Testis (tissue), 3 donors: ENCODE results near the gene TAF5L. TPM values are rescaled to one million over a fixed set of nuclear protein-coding genes. Genes with fewer than 3 reads are reported as not detected.

Source experiments
- DNase-seq: peaks from one replicate; pipeline ENCODE4 v3.0.0-alpha.2; 2019
- H3K27ac ChIP-seq, 2 donors: fragments of 200-600 bp; sonication (generic); one replicate each; pipeline ENCODE4 v1.5.1; 2019
- H3K27me3 ChIP-seq: fragments of 200-600 bp; sonication (generic); one replicate; pipeline ENCODE4 v1.5.1; 2019
- H3K36me3 ChIP-seq: fragments of 200-600 bp; sonication (generic); one replicate; pipeline ENCODE4 v1.5.1; 2017; ENCODE audit warnings: low read depth; ENCODE audit errors: missing control alignments
- H3K4me1 ChIP-seq: fragments of 200-600 bp; sonication (generic); one replicate; pipeline ENCODE4 v1.5.1; 2019
- H3K4me3 ChIP-seq, 2 donors: fragments of 200-600 bp; sonication (generic); one replicate each; pipeline ENCODE4 v1.5.1; 2017 to 2019
- H3K9me3 ChIP-seq: fragments of 200-600 bp; sonication (generic); one replicate; pipeline ENCODE4 v1.5.1; 2017
- POLR2A ChIP-seq: fragments of 450-650 bp; IDR thresholded peaks from one replicate; pipeline ENCODE4 v1.6.1; 2017; ENCODE audit warnings: antibody characterized with exemption, mild to moderate bottlenecking, moderate library complexity
- WGBS, 2 donors: methylation state at CpG; one replicate each; pipeline ENCODE4 v1.1.5; 2018; 5-methylcytosine and 5-hydroxymethylcytosine counted together
- intact Hi-C: fragments of 100-400 bp; cut with DNase I; formaldehyde crosslinking; loops from one replicate; pipeline ENCODE4 v1.15.1; 2023; ENCODE audit warnings: low total_unique reads
- polyA plus RNA-seq: library from polyadenylated mRNA; stranded (reverse); fragments of 350-450 nt; fragmentation: Illumina TruSeq; extraction: RNeasy Lipid Tissue Mini Kit (QIAGEN cat#74804); gene quantifications from one replicate; pipeline ENCODE4 v1.2.3, GENCODE V29; 2014; ENCODE audit warnings: low read depth, low replicate concordance; ENCODE audit not compliant: insufficient read depth
- total RNA-seq, 2 donors: library from RNA; depleted of rRNA; stranded (reverse); fragments of >200 nt; gene quantifications; one replicate each; pipeline ENCODE4 v1.2.3, GENCODE V29; 2016
- TF ChIP-seq, protein P1 (sequence below), 3 experiments: fragments of 450-650 bp in 2 of 3; fragments of 200-600 bp in 1 of 3; sonication (generic) in 1 of 3; IDR thresholded peaks; one replicate each; pipeline ENCODE4 v1.5.1; 2016 to 2019; ENCODE audit warnings: antibody characterized with exemption in 3 of 3, mild to moderate bottlenecking in 2 of 3, moderate library complexity in 1 of 3

TAF5L gene
- total and polyA plus RNA-seq, 3 donors from 2014 or later, result 12.8 to 24.6 (median 18.4) TPM

DNA sequence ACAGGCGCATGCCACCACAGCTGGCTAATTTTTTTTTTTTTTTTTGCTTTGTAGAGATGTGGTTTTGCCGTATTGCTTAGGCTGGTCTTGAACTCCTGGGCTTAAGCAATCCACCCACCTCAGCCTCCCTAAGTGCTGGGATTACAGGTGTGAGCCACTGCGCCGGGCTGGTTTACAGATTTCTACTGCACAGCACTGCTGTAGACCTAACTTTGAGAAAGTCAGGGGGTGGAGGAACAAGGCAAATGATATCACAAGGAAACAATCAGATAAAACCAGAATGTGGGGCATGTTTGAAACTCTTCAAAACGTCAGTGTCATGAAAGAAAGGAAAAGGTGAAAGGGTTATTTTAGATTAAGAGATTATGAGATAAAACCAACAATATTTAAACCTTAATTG is 45.4 kb upstream of the TAF5L start:
- TF ChIP-seq POLR2A, result no peak
- TF ChIP-seq, protein P1, sequence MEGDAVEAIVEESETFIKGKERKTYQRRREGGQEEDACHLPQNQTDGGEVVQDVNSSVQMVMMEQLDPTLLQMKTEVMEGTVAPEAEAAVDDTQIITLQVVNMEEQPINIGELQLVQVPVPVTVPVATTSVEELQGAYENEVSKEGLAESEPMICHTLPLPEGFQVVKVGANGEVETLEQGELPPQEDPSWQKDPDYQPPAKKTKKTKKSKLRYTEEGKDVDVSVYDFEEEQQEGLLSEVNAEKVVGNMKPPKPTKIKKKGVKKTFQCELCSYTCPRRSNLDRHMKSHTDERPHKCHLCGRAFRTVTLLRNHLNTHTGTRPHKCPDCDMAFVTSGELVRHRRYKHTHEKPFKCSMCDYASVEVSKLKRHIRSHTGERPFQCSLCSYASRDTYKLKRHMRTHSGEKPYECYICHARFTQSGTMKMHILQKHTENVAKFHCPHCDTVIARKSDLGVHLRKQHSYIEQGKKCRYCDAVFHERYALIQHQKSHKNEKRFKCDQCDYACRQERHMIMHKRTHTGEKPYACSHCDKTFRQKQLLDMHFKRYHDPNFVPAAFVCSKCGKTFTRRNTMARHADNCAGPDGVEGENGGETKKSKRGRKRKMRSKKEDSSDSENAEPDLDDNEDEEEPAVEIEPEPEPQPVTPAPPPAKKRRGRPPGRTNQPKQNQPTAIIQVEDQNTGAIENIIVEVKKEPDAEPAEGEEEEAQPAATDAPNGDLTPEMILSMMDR (IDR thresholded peaks at IDR 0.05), result no peak
- intact Hi-C loops, result no loop called here
- no peaks in the 10 kb centered on the region for H3K36me3 ChIP-seq
- peaks cover 4% of the 10 kb centered on the region for H3K4me1 ChIP-seq
- no peaks in the 10 kb centered on the region for H3K9me3 ChIP-seq
- no peak overlapping the region for H3K4me3 ChIP-seq
- 79 to 84% methylated on average over 5 of the region's 5 CpGs for WGBS, 2 donors
- no peak overlapping the region for H3K27ac ChIP-seq
- H3K27me3 ChIP-seq, result no peaks in the 10 kb centered on the region
- no peak for DNase-seq

DNA sequence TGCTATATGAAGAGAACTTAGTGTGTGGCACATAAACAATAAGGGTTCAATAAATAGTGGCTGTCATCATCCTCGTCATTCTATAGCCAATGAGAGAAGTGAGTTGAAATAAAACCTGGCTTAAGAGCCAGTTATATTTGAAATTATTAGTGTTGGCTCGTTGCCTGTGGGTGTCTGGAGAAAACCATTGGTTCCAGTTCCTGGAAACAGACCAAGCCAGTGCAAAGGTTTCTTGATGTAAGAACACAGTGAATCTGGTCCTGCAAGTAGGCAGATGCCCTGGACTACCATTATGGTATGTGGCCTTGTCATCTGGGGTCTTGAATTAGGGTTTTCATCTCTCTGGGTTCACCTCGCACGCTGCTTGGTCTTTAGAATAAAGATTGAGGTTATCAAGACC is 43.4 kb upstream of the TAF5L start:
- H3K36me3 ChIP-seq, result no peaks in the 10 kb centered on the region
- no peaks in the 10 kb centered on the region for H3K27me3 ChIP-seq
- H3K27ac ChIP-seq, result no peak overlapping the region
- no peaks in the 10 kb centered on the region for H3K9me3 ChIP-seq
- TF ChIP-seq POLR2A, result no peak
- TF ChIP-seq, protein P1 (IDR thresholded peaks at IDR 0.05), result no peak
- DNase-seq, result no peak
- 66 to 82% methylated on average over 4 of the region's 4 CpGs for WGBS, 2 donors
- H3K4me1 ChIP-seq, result peaks cover 6% of the 10 kb centered on the region
- intact Hi-C loops, result no loop called here
- H3K4me3 ChIP-seq, result no peak overlapping the region

DNA sequence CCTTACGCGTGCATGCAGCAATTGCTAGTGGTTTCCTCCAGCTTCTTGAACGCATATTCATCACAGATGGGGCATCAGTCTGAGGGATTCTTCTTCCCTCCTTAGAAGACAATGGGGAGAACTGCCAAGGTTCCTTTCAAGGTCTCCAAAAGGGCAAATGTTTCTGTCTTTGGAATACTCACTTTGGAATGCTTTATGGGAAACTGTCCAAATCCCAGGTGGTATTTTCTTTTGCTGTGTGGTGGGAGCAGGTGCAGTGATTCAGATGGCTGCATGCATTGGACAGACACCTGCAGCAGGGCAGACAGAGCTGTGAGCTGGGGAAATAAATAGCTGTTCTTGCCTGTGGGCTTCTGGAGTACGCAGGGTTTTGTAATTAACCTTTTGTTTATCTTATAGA is 40.7 kb upstream of the TAF5L start:
- WGBS, 2 donors, result 54 to 56% methylated on average over 4 of the region's 4 CpGs
- no peak overlapping the region for H3K27ac ChIP-seq
- no peaks in the 10 kb centered on the region for H3K9me3 ChIP-seq
- no peaks in the 10 kb centered on the region for H3K36me3 ChIP-seq
- H3K4me1 ChIP-seq, result peaks cover 9% of the 10 kb centered on the region
- no peaks in the 10 kb centered on the region for H3K27me3 ChIP-seq
- intact Hi-C loops, result no loop called here
- DNase-seq, result no peak
- TF ChIP-seq, protein P1 (IDR thresholded peaks at IDR 0.05), result no peak
- no peak for TF ChIP-seq POLR2A
- no peak overlapping the region for H3K4me3 ChIP-seq

DNA sequence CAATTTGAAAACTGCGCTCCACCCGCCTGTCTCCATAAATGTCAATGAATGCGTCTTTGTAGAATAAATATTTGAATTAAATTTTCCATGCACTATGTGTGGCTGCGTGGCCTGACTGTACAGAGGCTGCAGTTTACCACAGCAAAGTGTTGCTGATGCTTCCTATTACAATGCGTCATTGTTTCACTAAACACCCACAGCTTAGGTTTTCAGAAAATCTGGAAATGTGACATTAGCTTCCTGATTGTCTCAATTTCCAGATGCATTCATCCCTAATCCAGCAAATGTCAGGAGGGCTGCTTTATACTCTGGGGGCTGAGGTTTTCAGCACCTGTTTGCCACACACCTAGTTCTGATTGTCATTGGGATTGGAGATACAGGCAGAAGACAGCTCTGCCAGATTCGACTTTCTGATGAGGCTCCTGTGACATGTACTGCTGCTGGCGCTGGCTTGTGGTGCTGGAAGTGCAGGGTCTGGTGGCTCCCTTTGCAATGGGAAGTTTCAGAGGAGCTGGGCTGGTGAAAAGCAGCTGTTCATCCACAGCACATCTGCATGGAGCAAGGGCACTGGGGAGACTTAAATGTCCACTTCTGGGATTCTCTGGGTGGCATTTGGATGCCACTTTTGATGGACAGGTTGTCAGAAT is 40.1 kb upstream of the TAF5L start:
- H3K36me3 ChIP-seq, result no peaks in the 10 kb centered on the region
- intact Hi-C loops, result no loop called here
- DNase-seq, result no peak
- no peaks in the 10 kb centered on the region for H3K27me3 ChIP-seq
- WGBS, 2 donors, result 86% methylated on average over 7 of the region's 7 CpGs
- no peak overlapping the region for H3K4me3 ChIP-seq
- no peaks in the 10 kb centered on the region for H3K9me3 ChIP-seq
- peaks cover 14% of the 10 kb centered on the region for H3K4me1 ChIP-seq
- H3K27ac ChIP-seq, result no peak overlapping the region
- TF ChIP-seq, protein P1 (IDR thresholded peaks at IDR 0.05), result no peak
- TF ChIP-seq POLR2A, result no peak

DNA sequence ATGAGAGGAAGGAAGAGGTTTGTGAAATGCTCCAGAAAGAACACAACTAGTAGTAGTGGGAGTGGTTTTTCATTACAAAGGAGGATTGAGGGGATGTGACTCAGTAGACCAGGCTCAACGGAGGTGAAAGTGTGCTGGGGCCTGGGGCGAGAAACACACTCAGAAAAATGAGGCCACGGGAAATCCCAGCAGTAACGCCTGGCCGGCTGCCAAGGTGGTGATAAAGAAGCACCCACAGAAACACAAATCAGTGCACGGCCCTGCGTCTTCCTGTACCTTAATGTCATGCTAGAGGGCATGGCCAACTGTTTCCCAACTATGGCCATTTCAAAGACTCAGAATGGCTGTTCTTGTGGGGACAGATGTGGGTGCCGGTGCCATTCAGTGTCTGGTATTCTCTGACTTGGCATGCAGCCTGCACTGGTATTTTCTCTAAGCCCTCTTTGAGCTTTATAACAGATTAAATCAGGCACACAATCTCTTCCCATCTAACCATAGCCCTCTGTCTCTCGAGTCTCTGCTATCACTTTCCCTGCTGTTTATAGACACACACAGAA is 38.3 kb upstream of the TAF5L start:
- DNase-seq, result no peak
- H3K4me3 ChIP-seq, result no peak overlapping the region
- intact Hi-C loops, result loop anchor here (5.0 kb wide), 1 partner anchor 648 kb away; no protein-coding TSS in a partner anchor
- no peak overlapping the region for H3K27ac ChIP-seq
- peaks cover 14% of the 10 kb centered on the region for H3K4me1 ChIP-seq
- H3K27me3 ChIP-seq, result no peaks in the 10 kb centered on the region
- H3K9me3 ChIP-seq, result no peaks in the 10 kb centered on the region
- no peak for TF ChIP-seq POLR2A
- TF ChIP-seq, protein P1 (IDR thresholded peaks at IDR 0.05), result no peak
- H3K36me3 ChIP-seq, result no peaks in the 10 kb centered on the region
- WGBS, 2 donors, result 78 to 81% methylated on average over 9 of the region's 9 CpGs
